HS-27A (cell line): ENCODE data around the gene STOX2.

ENCODE experiments used
- DNase-seq: peaks from one replicate; pipeline ENCODE4 v3.0.0-alpha.2; 2012; ENCODE audit warnings: low read depth, missing footprints

Gene STOX2

GRCh38 chr4:183889190-183889589 lies 15.9 kb upstream of the STOX2 start:
- no peak for DNase-seq

- no peak for DNase-seq
These were observed 7.9 kb upstream of the STOX2 start for GRCh38 chr4:183897193-183897592.

GRCh38 chr4:183898456-183898855 lies 6.7 kb upstream of the STOX2 start:
- DNase-seq: no peak

- DNase-seq: no peak
These were observed 1.9 kb upstream of the STOX2 start for GRCh38 chr4:183903021-183903760.

GRCh38 chr4:183905593-183906488 lies 734 bp downstream of the STOX2 start:
- no peak for DNase-seq

- no peak for DNase-seq
These were observed 1.3 kb downstream of the STOX2 start for GRCh38 chr4:183906489-183906738.

GRCh38 chr4:183906739-183907651 lies 1.9 kb downstream of the STOX2 start:
- no peak for DNase-seq

GRCh38 chr4:183907871-183908683 lies 3.0 kb downstream of the STOX2 start:
- no peak for DNase-seq

- DNase-seq: no peak
These were observed 4.1 kb downstream of the STOX2 start for GRCh38 chr4:183909187-183909586.

GRCh38 chr4:183909801-183910200 lies 4.7 kb downstream of the STOX2 start:
- DNase-seq: no peak

GRCh38 chr4:183912585-183912984 lies 7.5 kb downstream of the STOX2 start:
- no peak for DNase-seq

GRCh38 chr4:183915976-183916375 lies 10.9 kb downstream of the STOX2 start:
- no peak for DNase-seq

GRCh38 chr4:183918696-183919095 lies 13.6 kb downstream of the STOX2 start:
- DNase-seq: no peak

GRCh38 chr4:183919141-183919540 lies 14.0 kb downstream of the STOX2 start:
- DNase-seq: no peak

- no peak for DNase-seq
These were observed 15.4 kb downstream of the STOX2 start for GRCh38 chr4:183920512-183920911.

- no peak for DNase-seq
These were observed 16.2 kb downstream of the STOX2 start for GRCh38 chr4:183921335-183921734.

- no peak for DNase-seq
These were observed 19.4 kb downstream of the STOX2 start for GRCh38 chr4:183924362-183925044.

- DNase-seq: no peak
These were observed 21.8 kb downstream of the STOX2 start for GRCh38 chr4:183926950-183927349.

GRCh38 chr4:183932576-183932975 lies 27.5 kb downstream of the STOX2 start:
- DNase-seq: no peak

- no peak for DNase-seq
These were observed 29.7 kb downstream of the STOX2 start for GRCh38 chr4:183934761-183935160.
